ENCODE results near the gene ZNF148.

ZNF148 gene

GRCh38 chr3:125207949-125208568 is 167.1 kb downstream of the ZNF148 start:
- TF ChIP-seq POLR2AphosphoS5 (IDR thresholded peaks at IDR 0.05; ENCODE audit: low read depth, low read length) (no peak), FOXP2 (optimal IDR thresholded peaks at IDR 0.05; ENCODE audit: borderline replicate concordance, extremely low read depth, extremely low read length, insufficient read depth) (no peak), REST (IDR thresholded peaks at IDR 0.05; ENCODE audit: insufficient read depth in 1 of 2, low read depth in 2 of 2, low read length in 2 of 2) (no peak), SIN3A (IDR thresholded peaks at IDR 0.05; ENCODE audit: borderline replicate concordance, insufficient read depth, low read length) (no peak), TAF1 (IDR thresholded peaks at IDR 0.05; ENCODE audit: borderline replicate concordance, insufficient read depth, low read length) (no peak)

GRCh38 chr3:125207507-125207906 is 167.6 kb downstream of the ZNF148 start:
- no peak for TF ChIP-seq FOXP2 (optimal IDR thresholded peaks at IDR 0.05; ENCODE audit: borderline replicate concordance, extremely low read depth, extremely low read length, insufficient read depth)

GRCh38 chr3:125206934-125207333 is 168.2 kb downstream of the ZNF148 start:
- no peak for TF ChIP-seq POLR2AphosphoS5 (IDR thresholded peaks at IDR 0.05; ENCODE audit: low read depth, low read length)
- TF ChIP-seq TAF1 (IDR thresholded peaks at IDR 0.05; ENCODE audit: borderline replicate concordance, insufficient read depth, low read length): no peak

GRCh38 chr3:125203731-125204130 is 171.4 kb downstream of the ZNF148 start:
- no peak for TF ChIP-seq REST (IDR thresholded peaks at IDR 0.05; ENCODE audit: insufficient read depth in 1 of 2, low read depth in 2 of 2, low read length in 2 of 2)
- no peak for TF ChIP-seq SIN3A (IDR thresholded peaks at IDR 0.05; ENCODE audit: borderline replicate concordance, insufficient read depth, low read length)
- no peak for TF ChIP-seq FOXP2 (optimal IDR thresholded peaks at IDR 0.05; ENCODE audit: borderline replicate concordance, extremely low read depth, extremely low read length, insufficient read depth)
- TF ChIP-seq TAF1 (IDR thresholded peaks at IDR 0.05; ENCODE audit: borderline replicate concordance, insufficient read depth, low read length): no peak
- TF ChIP-seq POLR2AphosphoS5 (IDR thresholded peaks at IDR 0.05; ENCODE audit: low read depth, low read length): no peak

GRCh38 chr3:125202197-125202596 is 172.9 kb downstream of the ZNF148 start:
- no peak for TF ChIP-seq TAF1 (IDR thresholded peaks at IDR 0.05; ENCODE audit: borderline replicate concordance, insufficient read depth, low read length)
- no peak for TF ChIP-seq SIN3A (IDR thresholded peaks at IDR 0.05; ENCODE audit: borderline replicate concordance, insufficient read depth, low read length)
- no peak for TF ChIP-seq FOXP2 (optimal IDR thresholded peaks at IDR 0.05; ENCODE audit: borderline replicate concordance, extremely low read depth, extremely low read length, insufficient read depth)
- no peak for TF ChIP-seq POLR2AphosphoS5 (IDR thresholded peaks at IDR 0.05; ENCODE audit: low read depth, low read length)
- TF ChIP-seq REST (IDR thresholded peaks at IDR 0.05; ENCODE audit: insufficient read depth in 1 of 2, low read depth in 2 of 2, low read length in 2 of 2): no peak

GRCh38 chr3:125200731-125201139 is 174.4 kb downstream of the ZNF148 start:
- TF ChIP-seq REST (IDR thresholded peaks at IDR 0.05; ENCODE audit: insufficient read depth in 1 of 2, low read depth in 2 of 2, low read length in 2 of 2): no peak
- TF ChIP-seq POLR2AphosphoS5 (IDR thresholded peaks at IDR 0.05; ENCODE audit: low read depth, low read length): no peak
- no peak for TF ChIP-seq TAF1 (IDR thresholded peaks at IDR 0.05; ENCODE audit: borderline replicate concordance, insufficient read depth, low read length)
- no peak for TF ChIP-seq SIN3A (IDR thresholded peaks at IDR 0.05; ENCODE audit: borderline replicate concordance, insufficient read depth, low read length)
- TF ChIP-seq FOXP2 (optimal IDR thresholded peaks at IDR 0.05; ENCODE audit: borderline replicate concordance, extremely low read depth, extremely low read length, insufficient read depth): no peak
